ENCODE results near the gene FLNB. TPM values are rescaled to one million over a fixed set of nuclear protein-coding genes. Genes with fewer than 3 reads are reported as not detected.

FLNB gene
- total RNA-seq, 4 donors from 2014 or later = 61.9 to 114 (median 89.9) TPM

GRCh38 chr3:58059349-58060321 lies 51.4 kb downstream of the FLNB start:
- no peaks in the 10 kb centered on the region for H3K9me3 ChIP-seq
- WGBS = 27% methylated on average over 13 of the region's 15 CpGs
- H3K4me3 ChIP-seq = peak overlapping the region in 3 of 4 donors; percentile 5 to 33 (median 7)

GRCh38 chr3:58062472-58062871 lies 54.2 kb downstream of the FLNB start:
- 49% methylated on average over 3 of the region's 5 CpGs for WGBS
- H3K36me3 ChIP-seq = no peaks in the 10 kb centered on the region
- TF ChIP-seq EP300 (IDR thresholded peaks at IDR 0.05) (no peak), POLR2AphosphoS5 (IDR thresholded peaks at IDR 0.05) (no peak), CTCF (IDR thresholded peaks at IDR 0.05) (no peak), POLR2A (IDR thresholded peaks at IDR 0.05; ENCODE audit: low read depth) (no peak)
- intact Hi-C loops (cut with DNase I) = no loop called here
- no peak for DNase-seq (ENCODE audit: extremely low spot score)
- no peaks in the 10 kb centered on the region for H3K9me3 ChIP-seq
- H3K4me1 ChIP-seq = peaks cover 23 to 100% (median 97%) of the 10 kb centered on the region in 4 donors
- peak overlapping the region; percentile 79 to 86 (median 83) for H3K27ac ChIP-seq (replicated peaks in 1 of 4)
- H3K4me3 ChIP-seq = no peak overlapping the region
- H3K27me3 ChIP-seq = no peaks in the 10 kb centered on the region

More at GRCh38 chr3:58059349-58060321, 51.4 kb downstream of the FLNB start:
- no peak for DNase-seq (ENCODE audit: extremely low spot score)
- intact Hi-C loops (cut with DNase I) = no loop called here
- H3K36me3 ChIP-seq = no peaks in the 10 kb centered on the region
- H3K27me3 ChIP-seq = no peaks in the 10 kb centered on the region
- H3K4me1 ChIP-seq = peaks cover 19 to 90% (median 81%) of the 10 kb centered on the region in 4 donors
- no peak for TF ChIP-seq EP300 (IDR thresholded peaks at IDR 0.05)
- TF ChIP-seq POLR2AphosphoS5 (IDR thresholded peaks at IDR 0.05) = peak; percentile 57 to 82
- no peak for TF ChIP-seq POLR2A (IDR thresholded peaks at IDR 0.05; ENCODE audit: low read depth)
- peak overlapping the region; percentile 79 to 86 (median 83) for H3K27ac ChIP-seq (replicated peaks in 1 of 4)

- no peaks in the 10 kb centered on the region for H3K36me3 ChIP-seq
- peaks cover 29 to 100% (median 97%) of the 10 kb centered on the region in 4 donors for H3K4me1 ChIP-seq
- no peak for DNase-seq (ENCODE audit: extremely low spot score)
- 68% methylated on average over 11 of the region's 12 CpGs for WGBS
- no peak overlapping the region for H3K4me3 ChIP-seq
- intact Hi-C loops (cut with DNase I) = no loop called here
- H3K27ac ChIP-seq (replicated peaks in 1 of 4) = peak overlapping the region; percentile 79 to 86 (median 83)
- no peaks in the 10 kb centered on the region for H3K9me3 ChIP-seq
- H3K27me3 ChIP-seq = no peaks in the 10 kb centered on the region
- TF ChIP-seq CTCF (IDR thresholded peaks at IDR 0.05) (no peak), EP300 (IDR thresholded peaks at IDR 0.05) (no peak), POLR2AphosphoS5 (IDR thresholded peaks at IDR 0.05) (no peak), POLR2A (IDR thresholded peaks at IDR 0.05; ENCODE audit: low read depth) (no peak)
These were observed 55.0 kb downstream of the FLNB start for GRCh38 chr3:58063022-58063815.

- Histone ChIP-seq H3K36me3 (no peaks in the 10 kb centered on the region), H3K27ac (replicated peaks in 1 of 4) (peak overlapping the region; percentile 79 to 86 (median 83)), H3K4me3 (no peak overlapping the region), H3K9me3 (no peaks in the 10 kb centered on the region), H3K27me3 (no peaks in the 10 kb centered on the region), H3K4me1 (peaks cover 19 to 100% (median 97%) of the 10 kb centered on the region in 4 donors)
- intact Hi-C loops (cut with DNase I) = loop anchor here (5.0 kb wide), 1 partner anchor 53 kb away; no protein-coding TSS in a partner anchor
- DNase-seq (ENCODE audit: extremely low spot score) = no peak
- TF ChIP-seq EP300 (IDR thresholded peaks at IDR 0.05) = no peak
- TF ChIP-seq POLR2AphosphoS5 (IDR thresholded peaks at IDR 0.05) = no peak
- TF ChIP-seq POLR2A (IDR thresholded peaks at IDR 0.05; ENCODE audit: low read depth) = no peak
- TF ChIP-seq CTCF (IDR thresholded peaks at IDR 0.05) = no peak
- WGBS = 80% methylated on average over 6 of the region's 10 CpGs
These were observed 56.9 kb downstream of the FLNB start for GRCh38 chr3:58064923-58065638.

All from esophagus muscularis mucosa (tissue), 4 donors.